Measurements from ENCODE around the gene LIPC.

DNA sequence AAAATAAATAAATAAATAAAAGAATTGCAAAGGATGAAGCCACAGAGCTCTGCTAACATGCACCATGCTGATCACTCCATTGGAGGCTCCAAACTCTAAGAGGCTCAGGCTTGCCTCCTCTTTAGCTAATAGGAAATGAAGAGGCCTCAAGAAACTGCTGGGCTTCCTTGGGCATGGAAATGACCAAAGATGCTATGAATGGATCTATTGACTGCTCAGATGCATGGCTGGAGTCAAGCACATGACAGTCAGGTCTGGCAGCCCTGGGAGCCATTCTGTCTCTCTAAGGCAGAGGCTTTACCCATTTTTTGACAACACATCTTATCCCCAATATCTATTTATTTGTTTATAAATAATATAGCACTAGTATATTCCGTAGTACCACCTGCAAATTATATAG lies 5.3 kb upstream of the LIPC start:
- no peak for TF ChIP-seq EZH2 (IDR thresholded peaks at IDR 0.05; ENCODE audit: low read depth, unreplicated experiment)
- no peak for TF ChIP-seq ZNF114 (CRISPR knock-in tag; IDR thresholded peaks at IDR 0.05)
- TF ChIP-seq, protein P1, sequence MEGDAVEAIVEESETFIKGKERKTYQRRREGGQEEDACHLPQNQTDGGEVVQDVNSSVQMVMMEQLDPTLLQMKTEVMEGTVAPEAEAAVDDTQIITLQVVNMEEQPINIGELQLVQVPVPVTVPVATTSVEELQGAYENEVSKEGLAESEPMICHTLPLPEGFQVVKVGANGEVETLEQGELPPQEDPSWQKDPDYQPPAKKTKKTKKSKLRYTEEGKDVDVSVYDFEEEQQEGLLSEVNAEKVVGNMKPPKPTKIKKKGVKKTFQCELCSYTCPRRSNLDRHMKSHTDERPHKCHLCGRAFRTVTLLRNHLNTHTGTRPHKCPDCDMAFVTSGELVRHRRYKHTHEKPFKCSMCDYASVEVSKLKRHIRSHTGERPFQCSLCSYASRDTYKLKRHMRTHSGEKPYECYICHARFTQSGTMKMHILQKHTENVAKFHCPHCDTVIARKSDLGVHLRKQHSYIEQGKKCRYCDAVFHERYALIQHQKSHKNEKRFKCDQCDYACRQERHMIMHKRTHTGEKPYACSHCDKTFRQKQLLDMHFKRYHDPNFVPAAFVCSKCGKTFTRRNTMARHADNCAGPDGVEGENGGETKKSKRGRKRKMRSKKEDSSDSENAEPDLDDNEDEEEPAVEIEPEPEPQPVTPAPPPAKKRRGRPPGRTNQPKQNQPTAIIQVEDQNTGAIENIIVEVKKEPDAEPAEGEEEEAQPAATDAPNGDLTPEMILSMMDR (conservative IDR thresholded peaks at IDR 0.05; ENCODE audit: low read depth in 2 of 2) = no peak
- no peak for TF ChIP-seq CREB1 (CRISPR knock-in tag; IDR thresholded peaks at IDR 0.05; ENCODE audit: low read depth)
- no peak for TF ChIP-seq EZH2phosphoT487 (IDR thresholded peaks at IDR 0.05; ENCODE audit: unreplicated experiment)
- TF ChIP-seq POLR2AphosphoS5 (IDR thresholded peaks at IDR 0.05; ENCODE audit: low read depth) = no peak
- TF ChIP-seq, protein P2, sequence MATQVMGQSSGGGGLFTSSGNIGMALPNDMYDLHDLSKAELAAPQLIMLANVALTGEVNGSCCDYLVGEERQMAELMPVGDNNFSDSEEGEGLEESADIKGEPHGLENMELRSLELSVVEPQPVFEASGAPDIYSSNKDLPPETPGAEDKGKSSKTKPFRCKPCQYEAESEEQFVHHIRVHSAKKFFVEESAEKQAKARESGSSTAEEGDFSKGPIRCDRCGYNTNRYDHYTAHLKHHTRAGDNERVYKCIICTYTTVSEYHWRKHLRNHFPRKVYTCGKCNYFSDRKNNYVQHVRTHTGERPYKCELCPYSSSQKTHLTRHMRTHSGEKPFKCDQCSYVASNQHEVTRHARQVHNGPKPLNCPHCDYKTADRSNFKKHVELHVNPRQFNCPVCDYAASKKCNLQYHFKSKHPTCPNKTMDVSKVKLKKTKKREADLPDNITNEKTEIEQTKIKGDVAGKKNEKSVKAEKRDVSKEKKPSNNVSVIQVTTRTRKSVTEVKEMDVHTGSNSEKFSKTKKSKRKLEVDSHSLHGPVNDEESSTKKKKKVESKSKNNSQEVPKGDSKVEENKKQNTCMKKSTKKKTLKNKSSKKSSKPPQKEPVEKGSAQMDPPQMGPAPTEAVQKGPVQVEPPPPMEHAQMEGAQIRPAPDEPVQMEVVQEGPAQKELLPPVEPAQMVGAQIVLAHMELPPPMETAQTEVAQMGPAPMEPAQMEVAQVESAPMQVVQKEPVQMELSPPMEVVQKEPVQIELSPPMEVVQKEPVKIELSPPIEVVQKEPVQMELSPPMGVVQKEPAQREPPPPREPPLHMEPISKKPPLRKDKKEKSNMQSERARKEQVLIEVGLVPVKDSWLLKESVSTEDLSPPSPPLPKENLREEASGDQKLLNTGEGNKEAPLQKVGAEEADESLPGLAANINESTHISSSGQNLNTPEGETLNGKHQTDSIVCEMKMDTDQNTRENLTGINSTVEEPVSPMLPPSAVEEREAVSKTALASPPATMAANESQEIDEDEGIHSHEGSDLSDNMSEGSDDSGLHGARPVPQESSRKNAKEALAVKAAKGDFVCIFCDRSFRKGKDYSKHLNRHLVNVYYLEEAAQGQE (IDR thresholded peaks at IDR 0.05; ENCODE audit: unreplicated experiment) = no peak
- TF ChIP-seq, protein P3, sequence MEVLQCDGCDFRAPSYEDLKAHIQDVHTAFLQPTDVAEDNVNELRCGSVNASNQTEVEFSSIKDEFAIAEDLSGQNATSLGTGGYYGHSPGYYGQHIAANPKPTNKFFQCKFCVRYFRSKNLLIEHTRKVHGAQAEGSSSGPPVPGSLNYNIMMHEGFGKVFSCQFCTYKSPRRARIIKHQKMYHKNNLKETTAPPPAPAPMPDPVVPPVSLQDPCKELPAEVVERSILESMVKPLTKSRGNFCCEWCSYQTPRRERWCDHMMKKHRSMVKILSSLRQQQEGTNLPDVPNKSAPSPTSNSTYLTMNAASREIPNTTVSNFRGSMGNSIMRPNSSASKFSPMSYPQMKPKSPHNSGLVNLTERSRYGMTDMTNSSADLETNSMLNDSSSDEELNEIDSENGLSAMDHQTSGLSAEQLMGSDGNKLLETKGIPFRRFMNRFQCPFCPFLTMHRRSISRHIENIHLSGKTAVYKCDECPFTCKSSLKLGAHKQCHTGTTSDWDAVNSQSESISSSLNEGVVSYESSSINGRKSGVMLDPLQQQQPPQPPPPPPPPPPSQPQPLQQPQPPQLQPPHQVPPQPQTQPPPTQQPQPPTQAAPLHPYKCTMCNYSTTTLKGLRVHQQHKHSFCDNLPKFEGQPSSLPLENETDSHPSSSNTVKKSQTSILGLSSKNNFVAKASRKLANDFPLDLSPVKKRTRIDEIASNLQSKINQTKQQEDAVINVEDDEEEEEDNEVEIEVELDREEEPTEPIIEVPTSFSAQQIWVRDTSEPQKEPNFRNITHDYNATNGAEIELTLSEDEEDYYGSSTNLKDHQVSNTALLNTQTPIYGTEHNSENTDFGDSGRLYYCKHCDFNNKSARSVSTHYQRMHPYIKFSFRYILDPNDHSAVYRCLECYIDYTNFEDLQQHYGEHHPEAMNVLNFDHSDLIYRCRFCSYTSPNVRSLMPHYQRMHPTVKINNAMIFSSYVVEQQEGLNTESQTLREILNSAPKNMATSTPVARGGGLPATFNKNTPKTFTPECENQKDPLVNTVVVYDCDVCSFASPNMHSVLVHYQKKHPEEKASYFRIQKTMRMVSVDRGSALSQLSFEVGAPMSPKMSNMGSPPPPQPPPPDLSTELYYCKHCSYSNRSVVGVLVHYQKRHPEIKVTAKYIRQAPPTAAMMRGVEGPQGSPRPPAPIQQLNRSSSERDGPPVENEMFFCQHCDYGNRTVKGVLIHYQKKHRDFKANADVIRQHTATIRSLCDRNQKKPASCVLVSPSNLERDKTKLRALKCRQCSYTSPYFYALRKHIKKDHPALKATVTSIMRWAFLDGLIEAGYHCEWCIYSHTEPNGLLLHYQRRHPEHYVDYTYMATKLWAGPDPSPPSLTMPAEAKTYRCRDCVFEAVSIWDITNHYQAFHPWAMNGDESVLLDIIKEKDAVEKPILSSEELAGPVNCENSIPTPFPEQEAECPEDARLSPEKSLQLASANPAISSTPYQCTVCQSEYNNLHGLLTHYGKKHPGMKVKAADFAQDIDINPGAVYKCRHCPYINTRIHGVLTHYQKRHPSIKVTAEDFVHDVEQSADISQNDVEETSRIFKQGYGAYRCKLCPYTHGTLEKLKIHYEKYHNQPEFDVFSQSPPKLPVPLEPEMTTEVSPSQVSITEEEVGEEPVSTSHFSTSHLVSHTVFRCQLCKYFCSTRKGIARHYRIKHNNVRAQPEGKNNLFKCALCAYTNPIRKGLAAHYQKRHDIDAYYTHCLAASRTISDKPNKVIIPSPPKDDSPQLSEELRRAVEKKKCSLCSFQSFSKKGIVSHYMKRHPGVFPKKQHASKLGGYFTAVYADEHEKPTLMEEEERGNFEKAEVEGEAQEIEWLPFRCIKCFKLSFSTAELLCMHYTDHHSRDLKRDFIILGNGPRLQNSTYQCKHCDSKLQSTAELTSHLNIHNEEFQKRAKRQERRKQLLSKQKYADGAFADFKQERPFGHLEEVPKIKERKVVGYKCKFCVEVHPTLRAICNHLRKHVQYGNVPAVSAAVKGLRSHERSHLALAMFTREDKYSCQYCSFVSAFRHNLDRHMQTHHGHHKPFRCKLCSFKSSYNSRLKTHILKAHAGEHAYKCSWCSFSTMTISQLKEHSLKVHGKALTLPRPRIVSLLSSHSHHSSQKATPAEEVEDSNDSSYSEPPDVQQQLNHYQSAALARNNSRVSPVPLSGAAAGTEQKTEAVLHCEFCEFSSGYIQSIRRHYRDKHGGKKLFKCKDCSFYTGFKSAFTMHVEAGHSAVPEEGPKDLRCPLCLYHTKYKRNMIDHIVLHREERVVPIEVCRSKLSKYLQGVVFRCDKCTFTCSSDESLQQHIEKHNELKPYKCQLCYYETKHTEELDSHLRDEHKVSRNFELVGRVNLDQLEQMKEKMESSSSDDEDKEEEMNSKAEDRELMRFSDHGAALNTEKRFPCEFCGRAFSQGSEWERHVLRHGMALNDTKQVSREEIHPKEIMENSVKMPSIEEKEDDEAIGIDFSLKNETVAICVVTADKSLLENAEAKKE (CRISPR knock-in tag; IDR thresholded peaks at IDR 0.05) = no peak
